Measurements from ENCODE around the gene PDXDC1.
"Not testable (repeated sequence)": the region's sequence is repeated elsewhere in the genome, so short reads cannot be mapped to it uniquely, and the experiment has no call there.

DNA sequence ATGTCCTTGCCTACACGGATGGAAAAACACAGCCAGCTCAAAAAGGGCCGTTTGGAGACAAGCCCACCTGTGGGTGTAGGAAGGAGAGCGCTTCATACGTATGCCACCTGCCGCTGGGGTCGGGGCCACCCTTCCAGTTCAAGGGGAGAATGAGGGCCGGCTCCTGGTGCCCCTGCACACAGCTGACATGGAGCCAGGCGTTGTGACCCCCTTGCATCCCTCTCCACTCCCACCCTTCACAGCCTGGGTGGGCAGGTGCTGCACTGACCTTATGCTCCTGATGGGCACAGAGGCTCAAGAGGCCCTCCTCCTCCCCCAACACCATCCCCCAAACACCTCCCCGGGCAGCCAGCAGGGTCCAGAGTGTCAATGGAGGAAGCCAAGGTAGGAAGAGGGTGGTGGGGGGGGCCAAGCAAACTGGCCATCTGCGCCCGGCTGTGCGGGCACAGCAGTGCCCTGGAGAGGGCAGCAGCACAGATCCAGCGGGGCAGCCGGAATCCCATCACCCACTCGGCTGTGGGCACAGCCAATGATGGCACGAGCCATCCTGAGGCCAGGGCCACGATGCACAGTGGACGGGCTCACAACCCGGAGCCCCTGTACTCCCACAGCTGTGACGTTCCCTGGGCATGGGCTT is 170.1 kb downstream of the PDXDC1 start:
- TF ChIP-seq SMAD1 (IDR thresholded peaks at IDR 0.05; ENCODE audit: low read depth, low read length, partially characterized antibody); ETV6 (IDR thresholded peaks at IDR 0.05; ENCODE audit: borderline replicate concordance in 1 of 2, low read depth in 2 of 2, low read length in 1 of 2); ETV6 (CRISPR knock-in tag; IDR thresholded peaks at IDR 0.05; ENCODE audit: borderline replicate concordance); SP1 (CRISPR knock-in tag; IDR thresholded peaks at IDR 0.05); POLR2A (conservative IDR thresholded peaks at IDR 0.05); SIN3A (IDR thresholded peaks at IDR 0.05; ENCODE audit: borderline replicate concordance in 2 of 2, control insufficient read depth in 1 of 2, low read depth in 2 of 2, low read length in 2 of 2); GATAD2A (IDR thresholded peaks at IDR 0.05); EP300 (IDR thresholded peaks at IDR 0.05; ENCODE audit: low read length); THRAP3 (IDR thresholded peaks at IDR 0.05; ENCODE audit: borderline replicate concordance); SMARCA4 (IDR thresholded peaks at IDR 0.05); FOXP1 (CRISPR knock-in tag; IDR thresholded peaks at IDR 0.05); CTCF (IDR thresholded peaks at IDR 0.05 in 2 of 3, conservative IDR thresholded peaks at IDR 0.05 in 1 of 3; ENCODE audit: insufficient read depth in 2 of 3, low read depth in 1 of 3, low read length in 3 of 3): not testable (repeated sequence)
- TF ChIP-seq, protein P1, sequence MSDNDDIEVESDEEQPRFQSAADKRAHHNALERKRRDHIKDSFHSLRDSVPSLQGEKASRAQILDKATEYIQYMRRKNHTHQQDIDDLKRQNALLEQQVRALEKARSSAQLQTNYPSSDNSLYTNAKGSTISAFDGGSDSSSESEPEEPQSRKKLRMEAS (CRISPR knock-in tag; IDR thresholded peaks at IDR 0.05), result not testable (repeated sequence)
- TF ChIP-seq, protein P2, sequence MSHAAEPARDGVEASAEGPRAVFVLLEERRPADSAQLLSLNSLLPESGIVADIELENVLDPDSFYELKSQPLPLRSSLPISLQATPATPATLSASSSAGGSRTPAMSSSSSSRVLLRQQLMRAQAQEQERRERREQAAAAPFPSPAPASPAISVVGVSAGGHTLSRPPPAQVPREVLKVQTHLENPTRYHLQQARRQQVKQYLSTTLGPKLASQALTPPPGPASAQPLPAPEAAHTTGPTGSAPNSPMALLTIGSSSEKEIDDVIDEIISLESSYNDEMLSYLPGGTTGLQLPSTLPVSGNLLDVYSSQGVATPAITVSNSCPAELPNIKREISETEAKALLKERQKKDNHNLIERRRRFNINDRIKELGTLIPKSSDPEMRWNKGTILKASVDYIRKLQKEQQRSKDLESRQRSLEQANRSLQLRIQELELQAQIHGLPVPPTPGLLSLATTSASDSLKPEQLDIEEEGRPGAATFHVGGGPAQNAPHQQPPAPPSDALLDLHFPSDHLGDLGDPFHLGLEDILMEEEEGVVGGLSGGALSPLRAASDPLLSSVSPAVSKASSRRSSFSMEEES (CRISPR knock-in tag; IDR thresholded peaks at IDR 0.05), result not testable (repeated sequence)

All from K562 (cell line).